OCI-M2 (cell line): ENCODE results near the gene ZNF440.
"Not testable (repeated sequence)": the region's sequence is repeated elsewhere in the genome, so short reads cannot be mapped to it uniquely, and the experiment has no call there.

Source experiments
- DNase-seq: peaks from one replicate; lab custom pipeline; 2025; ENCODE audit not compliant: unreplicated experiment; lab: John Stamatoyannopoulos, UW

The ZNF440 gene

DNA sequence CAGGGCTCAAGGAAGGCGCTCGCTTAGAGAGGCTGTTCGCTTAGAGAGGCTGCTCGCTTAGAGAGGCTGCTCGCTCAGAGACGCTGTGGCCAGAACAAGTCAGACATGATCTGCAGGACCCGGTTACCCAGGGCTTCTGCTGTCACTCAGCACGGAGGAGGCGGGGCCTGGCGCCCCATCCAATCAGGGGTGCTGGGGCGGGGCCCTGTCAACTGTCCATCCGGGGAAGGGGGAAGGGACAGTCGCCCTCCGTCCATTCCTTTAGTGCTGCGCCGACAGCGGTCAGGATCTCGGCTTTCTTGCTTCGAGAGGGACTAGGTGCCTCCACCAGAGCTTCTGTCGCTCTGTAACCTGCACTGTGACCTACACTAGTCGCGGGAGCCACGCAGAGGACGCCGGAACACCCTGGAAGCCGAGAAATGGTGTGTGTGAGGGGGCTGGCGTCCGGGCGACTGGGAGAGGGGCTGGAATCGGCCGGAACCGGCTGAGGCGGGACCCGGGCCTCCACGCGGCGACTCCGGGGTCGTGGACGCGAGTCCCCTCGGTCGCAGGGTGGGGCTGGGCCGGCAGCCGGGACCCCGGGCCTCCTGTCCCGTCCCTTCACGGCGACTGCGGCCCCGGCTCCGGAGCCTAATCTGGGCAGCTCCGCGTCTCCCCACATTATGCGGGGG lies at the start of gene ZNF440:
ZNF440 (plus strand) TSS at position 245 of the 671 bp plus-strand sequence; CDS start at position 420, 175 bp downstream.
- peak; percentile 100 for DNase-seq

DNA sequence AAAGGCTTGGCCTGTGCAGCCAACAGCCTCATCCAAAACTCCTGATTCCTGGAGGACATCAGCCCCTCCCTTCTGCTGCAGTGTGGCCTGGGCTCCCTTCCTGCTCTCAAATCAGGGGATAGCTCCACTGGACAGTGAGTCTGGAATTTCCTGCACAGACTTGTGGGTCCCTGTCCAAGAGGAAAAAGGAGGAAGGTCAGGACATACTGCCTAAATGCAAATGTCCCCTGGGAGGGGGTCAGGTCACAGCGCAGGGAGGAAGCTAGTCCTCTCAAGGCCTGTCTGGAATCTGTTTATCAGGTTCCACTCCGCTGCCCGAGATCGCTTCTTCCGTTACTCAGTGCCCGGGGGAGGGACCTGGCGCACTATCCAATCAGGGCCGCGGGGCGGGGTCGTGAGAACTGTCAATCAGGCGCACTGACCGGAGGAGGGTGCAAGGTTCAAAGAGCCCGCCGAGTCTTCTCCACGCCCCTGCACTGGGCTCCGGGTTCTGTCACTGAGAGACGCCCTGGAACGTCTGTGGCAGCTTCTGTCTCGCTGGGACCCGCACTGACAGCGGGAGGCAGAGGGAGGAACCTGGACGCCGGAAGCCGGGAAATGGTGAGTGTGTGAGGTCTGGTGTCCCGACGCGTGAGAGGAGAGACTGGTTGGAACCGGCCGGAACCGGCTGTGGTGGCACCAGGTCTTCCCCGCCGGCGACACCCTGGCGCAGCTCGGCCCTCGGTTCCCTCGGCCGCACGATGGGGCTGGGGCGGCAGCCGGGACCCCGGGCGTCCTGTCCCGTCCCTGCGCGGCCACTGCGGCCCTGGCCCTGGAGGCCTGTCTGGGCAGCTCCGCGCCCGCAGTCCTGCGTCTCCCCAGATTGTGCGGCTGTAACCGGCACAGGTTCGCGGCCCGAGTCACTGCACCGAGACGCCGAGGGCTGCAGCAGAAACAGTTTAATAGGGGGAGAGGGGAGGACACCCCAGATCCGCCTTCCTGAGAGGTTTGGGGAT lies 47.2 kb upstream of the ZNF440 start, which contains the start of gene ZNF441:
ZNF441 (plus strand) TSS at position 404 of the 995 bp plus-strand sequence; CDS start at position 598, 194 bp downstream.
- peak; percentile 100 for DNase-seq

DNA sequence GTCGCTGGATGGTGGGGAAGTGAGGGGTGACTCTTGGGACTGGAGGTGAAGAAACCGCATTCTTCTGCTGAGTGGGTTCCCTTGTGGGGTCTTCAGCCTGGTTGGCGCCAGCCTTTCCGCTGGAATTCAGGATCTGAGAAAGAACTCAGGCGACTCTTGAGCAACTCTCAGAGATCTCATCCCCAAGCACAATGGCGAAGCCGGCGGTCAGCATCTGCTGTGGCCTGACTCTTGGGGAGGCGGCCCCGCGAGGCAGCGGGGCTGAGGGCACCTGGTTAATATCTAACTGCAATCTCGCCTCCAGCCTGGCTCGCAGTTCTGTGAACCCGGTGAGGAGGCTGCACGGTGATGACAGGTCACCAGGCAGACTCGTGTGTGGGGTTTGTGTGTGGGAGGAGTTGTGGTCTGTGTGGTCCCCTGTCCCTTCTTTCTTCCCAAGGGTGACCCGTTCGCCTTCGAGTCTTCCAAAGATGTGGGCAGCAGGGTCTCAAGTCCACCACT lies 46.4 kb upstream of the ZNF440 start:
- DNase-seq = no peak

DNA sequence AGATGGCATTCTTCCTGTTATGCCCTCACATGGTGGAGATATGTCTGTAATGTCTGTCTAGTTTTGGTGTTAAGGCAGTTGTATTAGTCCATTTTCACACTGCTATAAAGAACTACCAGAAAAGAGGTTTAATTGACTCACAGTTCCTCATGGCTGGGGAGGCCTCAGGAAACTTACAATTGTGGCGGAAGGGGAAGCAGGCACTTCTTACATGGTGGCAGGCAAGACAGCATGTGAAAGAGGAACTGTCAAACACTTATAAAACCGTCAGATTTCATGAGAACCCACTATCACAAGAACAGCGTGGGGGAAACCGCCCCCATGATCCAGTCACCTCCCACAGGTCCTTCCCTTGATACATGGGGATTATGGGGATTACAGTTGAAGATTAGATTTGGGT lies 44.1 kb upstream of the ZNF440 start:
- DNase-seq = no peak

DNA sequence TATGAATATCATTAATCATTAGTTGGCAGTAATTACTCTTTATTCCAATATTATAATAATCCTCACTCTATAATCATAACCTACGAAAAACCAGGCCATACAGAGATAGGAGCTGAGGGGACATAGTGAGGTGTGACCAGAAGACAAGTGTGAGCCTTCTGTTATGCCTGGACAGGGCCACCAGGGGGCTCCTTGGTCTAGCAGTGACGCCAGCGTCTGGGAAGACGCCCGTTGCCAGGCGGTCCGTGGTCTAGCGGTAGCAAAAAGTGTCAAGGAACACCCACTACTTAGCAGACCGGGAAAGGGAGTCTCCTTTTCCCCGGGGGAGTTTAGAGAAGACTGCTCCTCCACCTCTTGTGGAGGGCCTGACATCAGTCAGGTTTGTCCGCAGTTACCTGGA lies 42.6 kb upstream of the ZNF440 start:
- not testable (repeated sequence) for DNase-seq

DNA sequence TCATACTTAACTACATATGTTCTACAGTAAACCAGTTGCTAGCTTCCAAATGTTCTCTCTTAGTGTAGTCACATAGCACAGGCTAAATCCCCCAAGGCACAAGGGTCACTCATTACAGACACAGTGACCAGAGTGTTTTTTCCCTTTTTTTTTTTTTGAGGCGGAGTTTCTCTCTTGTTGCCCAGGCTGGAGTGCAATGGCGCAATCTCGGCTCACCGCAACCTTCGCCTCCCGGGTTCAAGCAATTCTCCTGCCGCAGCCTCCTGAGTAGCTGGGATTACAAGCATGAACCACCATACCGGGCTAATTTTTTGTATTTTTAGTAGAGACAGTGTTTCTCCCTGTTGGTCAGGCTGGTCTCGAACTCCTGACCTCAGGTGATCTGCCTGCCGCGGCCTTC lies 37.4 kb upstream of the ZNF440 start:
- not testable (repeated sequence) for DNase-seq

DNA sequence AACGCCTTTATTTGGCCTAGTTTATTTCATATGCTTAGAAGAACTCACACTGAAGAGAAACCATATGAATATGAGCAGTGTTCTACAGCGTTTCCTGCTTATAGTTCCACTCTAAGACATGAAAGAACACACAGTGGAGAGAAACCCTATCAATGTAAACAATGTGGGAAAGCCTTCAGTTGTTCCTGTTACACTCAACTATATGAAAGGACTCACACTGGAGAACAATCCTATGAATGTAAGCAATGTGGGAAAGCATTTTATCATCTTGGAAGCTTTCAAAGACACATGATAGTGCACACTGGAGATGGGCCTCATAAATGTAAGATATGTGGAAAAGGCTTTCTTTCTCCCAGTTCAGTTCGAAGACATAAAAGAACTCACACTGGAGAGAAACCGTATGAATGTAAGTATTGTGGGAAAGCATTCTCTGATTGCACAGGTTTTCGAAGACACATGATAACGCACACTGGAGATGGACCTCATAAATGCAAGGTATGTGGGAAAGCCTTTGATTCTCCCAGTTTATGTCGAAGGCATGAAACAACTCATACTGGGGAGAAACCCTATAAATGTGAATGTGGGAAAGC lies 33.5 kb upstream of the ZNF440 start:
- DNase-seq = no peak

DNA sequence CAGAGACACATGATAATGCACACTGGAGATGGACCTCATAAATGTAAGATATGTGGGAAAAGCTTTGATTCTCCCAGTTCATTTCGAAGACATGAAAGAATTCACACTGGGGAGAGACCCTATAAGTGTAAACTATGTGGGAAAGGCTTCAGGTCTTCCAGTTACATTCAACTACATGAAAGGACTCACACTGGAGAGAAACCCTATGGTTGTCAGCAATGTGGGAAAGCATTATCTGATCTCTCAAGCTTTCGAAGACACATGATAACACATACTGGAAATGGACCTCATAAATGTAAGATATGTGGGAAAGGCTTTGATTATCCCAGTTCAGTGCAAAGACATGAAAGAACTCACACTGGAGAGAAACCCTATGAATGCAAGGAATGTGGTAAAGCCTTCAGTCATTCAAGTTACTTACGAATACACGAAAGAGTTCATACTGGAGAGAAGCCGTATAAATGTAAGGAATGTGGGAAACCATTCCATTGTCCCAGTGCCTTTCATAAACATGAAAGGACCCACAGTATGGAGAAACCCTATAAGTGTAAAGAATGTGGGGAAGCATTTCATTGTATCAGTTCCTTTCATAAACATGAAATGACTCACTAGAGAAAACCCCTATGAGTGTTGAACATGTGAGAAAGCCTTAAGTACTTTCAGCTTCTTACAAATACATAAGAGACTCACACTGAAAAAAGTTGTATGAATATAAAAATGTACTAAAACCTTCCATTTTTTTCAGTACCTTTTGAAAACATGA lies 32.6 kb upstream of the ZNF440 start:
- DNase-seq = no peak

DNA sequence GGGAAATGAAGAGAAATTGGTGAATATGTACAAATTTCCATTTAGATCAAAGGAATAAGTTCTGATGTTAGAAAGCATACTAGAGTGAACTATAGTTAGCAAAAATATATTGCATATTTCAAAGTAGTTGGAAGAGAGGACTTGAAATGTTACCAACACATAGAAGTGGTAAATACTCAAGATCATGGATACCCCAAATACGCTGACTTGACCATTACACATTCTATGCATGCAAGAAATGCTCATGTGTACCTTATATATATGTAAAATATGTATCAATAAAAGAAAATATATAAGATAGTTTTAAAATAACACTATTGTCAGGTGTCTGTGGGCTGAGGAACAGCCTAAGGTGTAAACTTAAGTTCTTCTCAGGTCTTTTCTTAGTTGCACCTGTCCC lies 30.3 kb upstream of the ZNF440 start:
- no peak for DNase-seq

DNA sequence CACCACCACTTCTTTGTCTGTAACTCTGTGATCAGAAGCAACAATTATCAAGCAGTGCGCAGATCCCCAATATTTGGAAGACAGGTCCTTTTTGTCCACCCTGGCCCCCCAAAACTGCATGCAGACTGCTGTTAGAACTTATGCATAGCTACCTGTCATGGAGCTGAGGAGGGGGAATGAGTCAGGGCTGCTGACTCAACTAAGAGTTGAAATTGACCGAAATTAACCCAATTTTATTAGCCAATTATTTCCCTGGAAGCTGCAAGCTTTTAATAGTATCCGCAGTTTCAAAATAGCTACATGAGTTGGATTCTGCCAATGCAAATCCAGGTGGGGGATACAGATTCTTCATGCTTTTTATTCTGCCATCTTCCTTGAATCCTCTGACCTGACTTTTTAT lies 29.7 kb upstream of the ZNF440 start:
- no peak for DNase-seq

DNA sequence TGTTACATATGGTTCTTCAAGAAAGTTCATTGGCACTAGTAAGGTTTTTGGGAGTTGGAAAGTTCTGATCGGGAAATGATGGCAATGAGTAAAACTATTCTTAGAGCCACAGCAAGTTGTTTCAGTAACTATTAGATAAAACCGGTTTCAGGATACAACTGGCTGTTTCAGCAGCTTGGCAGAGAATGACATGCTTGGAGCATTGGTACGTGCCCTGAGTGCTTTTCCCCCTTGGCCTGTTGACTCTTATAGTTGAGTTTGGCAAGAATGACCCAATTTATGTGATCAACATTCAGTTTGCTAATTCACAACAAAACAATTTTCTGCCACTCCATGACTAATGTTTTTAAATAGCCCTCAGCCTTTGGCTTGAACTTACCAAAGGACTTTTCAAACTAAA lies 26.5 kb upstream of the ZNF440 start:
- no peak for DNase-seq

DNA sequence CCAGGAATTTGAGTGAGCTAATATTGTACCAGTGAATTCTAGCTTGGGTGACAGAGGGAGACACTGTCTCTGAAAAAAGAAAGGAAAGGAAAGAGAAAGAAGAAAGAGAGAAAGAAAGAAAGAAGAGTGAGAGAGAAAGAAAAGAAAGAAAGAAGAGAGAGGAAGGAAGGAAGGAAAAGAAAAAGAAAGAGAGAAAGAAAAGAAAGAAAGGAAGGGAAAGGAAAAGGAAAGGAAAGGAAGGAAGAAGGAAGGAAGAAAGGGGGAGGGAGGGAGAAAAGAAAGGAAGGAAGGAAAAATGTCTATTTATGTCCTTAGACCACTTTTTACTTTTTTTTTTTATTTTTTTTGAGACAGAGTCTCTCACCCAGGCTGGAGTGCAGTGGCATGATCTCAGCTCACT lies 21.1 kb upstream of the ZNF440 start:
- DNase-seq = no peak

DNA sequence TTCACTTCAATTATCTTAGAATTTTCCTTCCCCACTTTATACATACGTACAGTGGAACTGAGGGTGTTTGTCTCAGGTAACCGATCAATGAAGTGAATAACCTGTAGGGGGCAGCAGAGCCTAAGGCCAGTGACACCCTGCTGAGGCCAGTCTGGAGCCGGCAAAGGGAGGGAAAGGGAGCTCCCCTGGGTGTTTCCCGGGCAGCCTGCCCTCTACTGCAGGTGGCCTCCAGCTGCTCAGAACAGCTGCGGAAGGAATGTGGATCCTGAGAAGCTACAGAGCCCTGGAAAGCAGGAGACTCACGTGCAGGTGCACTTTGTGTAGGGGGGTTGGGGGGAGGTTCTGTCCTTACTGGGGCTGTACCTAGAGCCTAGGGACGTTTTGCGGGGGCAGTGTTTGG lies 16.6 kb upstream of the ZNF440 start:
- no peak for DNase-seq

DNA sequence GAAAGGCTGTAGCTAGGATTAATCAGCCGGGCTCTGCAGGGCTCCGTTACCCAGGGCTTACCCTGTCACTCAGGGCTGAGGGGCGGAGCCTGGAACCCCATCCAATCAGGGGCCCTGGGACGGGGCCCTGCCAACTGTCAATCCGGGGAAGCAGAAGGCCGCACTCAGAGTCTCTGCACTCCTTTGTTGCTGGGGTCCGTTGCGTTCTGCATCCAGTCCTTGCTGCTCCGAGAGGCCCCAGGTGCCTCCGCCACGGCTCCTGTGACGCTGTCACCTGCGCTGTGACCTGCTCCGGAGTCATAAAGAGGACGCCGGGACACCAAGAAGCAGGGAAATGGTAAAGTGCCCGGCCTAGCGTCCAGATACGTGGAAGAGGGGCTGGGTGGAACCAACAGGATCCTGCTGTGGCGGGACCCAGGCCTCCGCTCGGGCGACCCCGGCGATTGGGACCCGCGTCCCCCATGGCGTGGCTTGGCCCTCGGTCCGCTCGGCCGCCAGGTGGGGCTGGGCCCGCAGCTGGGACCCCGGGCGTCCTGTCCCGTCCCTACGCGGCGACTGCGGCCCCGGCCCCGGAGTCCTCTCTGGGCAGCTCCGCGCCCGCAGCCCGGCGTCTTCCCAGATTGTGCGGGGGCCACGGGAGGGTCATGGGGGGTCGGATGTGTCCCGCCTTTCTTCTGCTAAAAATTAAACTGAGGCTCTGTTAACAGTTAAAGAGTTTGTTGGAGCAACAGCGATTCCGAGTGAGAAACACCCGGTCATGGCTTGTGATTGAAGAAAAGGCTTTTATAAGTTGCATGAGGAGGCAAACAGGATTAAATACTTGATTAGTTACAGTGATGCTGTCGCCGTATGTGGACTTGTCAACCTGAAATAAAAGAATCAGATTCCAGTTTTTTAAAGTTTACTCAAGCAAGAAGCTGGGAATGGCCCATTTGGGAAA lies 15.4 kb upstream of the ZNF440 start, which contains the start of gene ZNF491:
ZNF491 (plus strand) TSS at position 133 of the 940 bp plus-strand sequence. CDS start 7,431 bp downstream, outside the sequence.
- no peak for DNase-seq

DNA sequence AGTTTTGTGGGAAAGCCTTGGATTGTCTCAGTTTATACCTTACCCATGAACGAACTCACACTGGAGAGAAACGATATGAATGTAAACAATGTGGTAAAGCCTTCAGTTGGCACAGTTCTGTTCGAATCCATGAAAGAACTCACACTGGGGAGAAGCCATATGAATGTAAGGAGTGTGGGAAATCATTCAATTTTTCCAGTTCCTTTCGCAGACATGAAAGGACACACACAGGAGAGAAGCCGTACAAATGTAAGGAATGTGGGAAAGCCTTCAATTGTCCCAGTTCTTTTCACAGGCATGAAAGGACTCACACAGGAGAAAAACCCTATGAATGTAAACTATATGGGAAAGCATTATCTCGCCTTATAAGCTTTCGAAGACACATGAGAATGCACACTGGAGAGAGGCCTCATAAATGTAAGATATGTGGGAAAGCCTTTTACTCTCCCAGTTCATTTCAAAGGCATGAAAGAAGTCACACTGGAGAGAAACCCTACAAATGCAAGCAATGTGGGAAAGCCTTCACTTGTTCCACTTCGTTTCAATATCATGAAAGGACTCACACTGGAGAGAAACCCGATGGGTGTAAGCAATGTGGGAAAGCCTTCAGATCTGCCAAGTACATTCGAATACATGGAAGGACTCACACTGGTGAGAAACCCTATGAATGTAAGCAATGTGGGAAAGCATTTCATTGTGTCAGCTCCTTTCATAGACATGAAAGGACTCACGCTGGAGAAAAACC lies 7.5 kb upstream of the ZNF440 start:
- DNase-seq = no peak

DNA sequence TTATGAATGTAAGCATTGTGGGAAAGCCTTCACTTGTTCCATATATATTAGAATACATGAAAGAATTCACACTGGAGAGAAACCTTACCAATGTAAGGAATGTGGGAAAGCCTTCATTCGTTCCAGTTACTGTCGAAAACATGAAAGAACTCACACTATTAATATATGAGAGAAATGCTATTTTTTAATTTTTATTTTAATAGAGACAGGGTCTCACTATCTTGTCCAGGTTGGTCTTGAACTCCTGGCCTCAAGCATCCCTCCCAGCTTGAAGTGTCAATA lies 7.0 kb upstream of the ZNF440 start:
- DNase-seq = no peak

DNA sequence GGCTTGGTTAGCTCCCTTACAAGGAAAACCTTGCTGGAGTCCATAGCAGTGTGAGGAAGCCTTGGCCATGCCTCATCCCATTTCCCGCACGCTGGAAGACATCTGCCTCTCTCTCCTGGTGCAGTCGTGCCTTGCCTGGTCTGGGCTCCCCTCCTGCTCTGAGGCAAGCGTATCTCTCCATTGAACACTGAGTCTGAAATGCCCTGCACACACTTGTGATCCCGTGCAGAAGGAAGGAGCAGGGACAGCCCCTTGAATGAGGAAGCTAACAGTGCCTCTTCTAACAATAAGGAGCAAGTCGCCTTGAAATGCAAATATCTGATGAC lies 407 bp upstream of the ZNF440 start:
- no peak for DNase-seq

DNA sequence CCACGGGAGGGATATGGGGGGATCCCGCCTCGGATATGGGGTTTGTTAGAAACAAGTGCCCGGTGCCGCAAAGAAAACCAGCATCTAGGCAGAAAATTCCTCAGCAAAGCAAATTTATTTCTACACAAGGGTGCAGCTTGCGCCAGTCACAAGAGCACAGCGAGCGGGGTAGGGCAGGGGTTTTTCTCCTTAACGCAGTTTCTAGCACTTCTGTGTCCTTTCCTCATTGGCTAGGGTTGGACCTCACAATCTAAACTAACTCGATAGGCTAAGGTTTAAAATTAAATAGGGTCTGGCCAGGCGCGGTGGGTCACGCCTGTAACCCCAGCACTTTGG lies 595 bp downstream of the ZNF440 start:
- DNase-seq = no peak

DNA sequence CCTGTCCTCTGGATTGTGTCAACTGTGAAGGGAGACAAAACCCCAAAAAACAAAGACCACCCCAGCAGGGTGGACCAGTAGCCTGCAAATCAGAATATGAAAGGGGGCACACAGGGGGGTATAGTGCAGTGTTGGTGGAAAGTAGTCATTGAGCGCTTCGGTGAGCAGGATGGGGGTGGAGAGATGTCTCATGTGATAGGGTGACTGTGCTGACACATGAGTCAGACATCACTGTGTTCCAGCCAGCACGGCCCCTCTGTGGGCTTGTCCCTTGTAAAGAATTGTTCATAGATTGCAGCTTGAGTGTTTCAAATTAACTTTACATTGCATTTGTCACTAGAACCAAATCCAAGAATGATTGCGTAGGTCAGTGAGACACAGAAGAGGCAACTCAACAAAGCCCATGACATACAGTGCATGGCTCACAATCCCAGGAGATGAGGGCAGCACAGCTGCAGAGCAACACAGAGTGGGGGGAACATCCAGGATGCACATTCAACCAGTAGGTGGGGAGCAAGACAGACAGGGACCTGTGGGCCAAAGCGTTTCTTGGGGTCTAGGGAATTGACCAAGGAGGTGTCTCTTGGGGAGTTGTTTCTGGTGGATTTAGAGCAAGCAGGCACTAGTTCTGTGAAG lies 7.5 kb downstream of the ZNF440 start:
- no peak for DNase-seq
